Stromal cell of bone marrow (primary cell): ENCODE data around the gene COL4A3.
A peak's percentile ranks its signal among the peaks of the same experiment; 100 is the strongest.
"Not testable (repeated sequence)": the region's sequence is repeated elsewhere in the genome, so short reads cannot be mapped to it uniquely, and the experiment has no call there.

ENCODE experiments used
- DNase-seq: peaks from one replicate; pipeline ENCODE4 v3.0.0-alpha.2; 2012; ENCODE audit warnings: low read depth

COL4A3 gene

DNA sequence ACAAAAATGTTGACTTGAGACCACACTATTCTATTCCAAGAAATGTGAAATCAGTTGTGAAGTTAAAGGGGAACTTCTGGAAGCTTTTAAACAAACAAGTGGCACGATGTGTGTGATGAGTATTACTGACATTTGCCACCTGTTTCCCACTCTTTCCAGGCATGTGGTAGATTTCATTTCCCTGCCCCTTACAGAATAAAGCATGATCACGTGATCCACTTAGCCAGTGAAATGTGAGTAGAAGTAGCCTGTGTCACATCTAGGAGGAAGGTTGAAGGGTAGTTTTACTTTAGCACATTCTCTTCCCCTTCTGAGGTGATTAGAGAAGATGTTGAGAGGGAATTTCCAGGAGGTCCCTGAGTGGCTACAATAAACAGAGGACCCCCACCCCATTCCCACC is 4.3 kb upstream of the COL4A3 start:
- DNase-seq = no peak

DNA sequence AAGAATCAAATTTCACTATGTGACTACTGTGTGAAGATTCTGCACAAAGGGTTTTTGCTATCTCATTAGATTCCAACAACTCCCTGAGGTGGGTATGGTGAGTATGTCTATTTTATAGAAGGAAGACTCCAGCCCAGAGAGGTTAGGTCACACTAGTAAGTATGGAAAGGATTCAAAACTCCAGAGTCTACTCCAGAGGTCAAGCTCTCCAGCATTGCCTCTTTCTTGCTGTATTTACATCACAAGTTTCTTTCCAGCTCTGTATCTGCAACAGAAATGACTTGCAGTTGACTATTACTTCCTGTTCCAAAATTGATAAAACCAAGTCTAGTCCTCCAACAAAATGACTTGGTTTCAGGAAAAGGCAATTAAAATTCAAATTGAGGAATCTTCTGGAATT is 2.5 kb upstream of the COL4A3 start:
- no peak for DNase-seq

- no peak for DNase-seq
Observed at GRCh38 chr2:227163485-227163997, 883 bp upstream of the COL4A3 start.

GRCh38 chr2:227164763-227165291 is 403 bp downstream of the COL4A3 start:
- DNase-seq = no peak

GRCh38 chr2:227171779-227172178 is 7.4 kb downstream of the COL4A3 start:
- DNase-seq = not testable (repeated sequence)

- no peak for DNase-seq
Observed at GRCh38 chr2:227177592-227178336, 13.3 kb downstream of the COL4A3 start.

- no peak for DNase-seq
Observed at GRCh38 chr2:227179988-227180685, 15.7 kb downstream of the COL4A3 start.

DNA sequence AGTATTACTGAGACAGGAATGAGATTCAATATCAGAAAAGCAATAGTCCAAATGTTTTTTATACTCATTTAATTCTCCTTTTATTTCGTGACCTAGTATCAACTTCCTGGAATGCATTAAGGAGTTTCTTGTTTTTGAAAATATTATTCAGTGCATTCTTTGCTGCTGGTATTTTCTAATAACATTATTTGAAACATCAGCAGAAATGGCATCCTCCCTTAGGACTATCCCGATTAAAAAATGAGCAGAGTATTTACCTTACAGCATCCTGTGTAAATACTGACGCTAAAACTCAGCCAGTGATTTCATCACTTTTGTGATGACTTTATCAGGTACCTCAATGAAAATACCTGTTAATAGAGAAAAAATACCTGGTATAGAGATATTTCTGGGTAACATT is 16.3 kb downstream of the COL4A3 start:
- no peak for DNase-seq

DNA sequence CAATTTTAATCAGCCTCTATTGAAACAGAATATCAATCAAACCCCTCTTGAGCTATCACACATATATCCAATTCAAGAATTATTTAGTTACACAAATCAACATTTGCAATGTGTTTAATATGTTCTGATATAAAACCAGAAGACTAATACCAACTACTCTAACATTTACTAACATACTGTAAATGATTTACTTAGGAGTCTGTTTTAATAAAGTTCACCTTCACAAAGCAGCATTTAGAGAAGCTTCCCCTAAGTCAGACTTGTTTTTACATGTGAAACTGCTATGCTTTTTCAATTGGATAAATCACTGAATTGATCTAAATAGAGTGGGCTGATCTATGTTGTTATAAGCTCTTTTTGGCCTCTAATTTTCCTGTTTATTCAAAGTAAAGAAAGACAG is 18.3 kb downstream of the COL4A3 start:
- DNase-seq = no peak

GRCh38 chr2:227183657-227184367 is 19.4 kb downstream of the COL4A3 start:
- DNase-seq = no peak

DNA sequence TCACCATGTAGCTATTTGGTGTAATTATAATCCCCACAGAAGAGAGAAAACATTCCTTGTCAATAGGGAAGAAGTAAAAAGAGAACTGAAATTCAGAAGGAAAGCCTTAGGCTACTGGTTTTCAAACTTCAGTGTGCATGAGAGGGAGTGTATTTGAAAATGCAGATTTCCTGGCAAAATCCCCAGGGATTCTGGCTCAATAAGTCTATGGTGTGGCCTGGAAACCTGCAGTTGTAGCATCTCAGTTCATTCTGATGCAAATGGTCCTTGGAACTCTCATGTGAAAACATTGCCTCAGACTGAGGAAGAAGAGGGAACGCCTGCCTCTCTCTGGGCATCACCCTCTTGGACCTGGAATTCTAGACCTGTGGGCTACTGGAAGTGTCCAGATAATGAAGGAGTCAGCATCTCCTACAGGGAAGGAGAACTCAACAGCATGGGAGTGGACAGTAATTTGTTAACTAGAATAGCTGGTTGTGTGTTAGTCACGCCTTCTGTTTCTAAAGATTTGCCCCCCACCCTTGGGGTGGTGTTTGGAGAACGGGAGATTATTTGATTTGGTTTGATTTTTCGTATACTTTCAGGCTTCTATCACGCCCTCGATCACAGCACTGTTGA is 21.3 kb downstream of the COL4A3 start:
- DNase-seq = no peak

DNA sequence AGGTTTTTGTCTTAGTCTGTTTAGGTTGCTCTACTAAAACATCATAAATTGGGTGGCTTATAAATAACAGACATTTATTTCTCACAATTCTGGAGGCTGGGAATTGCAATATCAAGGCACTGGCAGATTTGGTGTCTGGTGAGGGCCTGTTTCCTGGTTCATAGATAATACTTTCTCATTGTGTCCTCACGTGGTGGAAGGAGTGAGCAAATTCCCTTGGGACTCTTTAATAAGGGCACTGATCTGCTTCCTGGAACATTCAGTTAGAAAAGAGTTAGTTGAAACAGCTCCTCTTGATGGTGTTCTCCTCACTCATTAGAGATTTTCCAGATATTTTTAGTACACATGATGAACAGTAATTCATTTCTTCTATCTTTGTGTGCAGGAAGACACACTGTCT is 22.3 kb downstream of the COL4A3 start:
- no peak for DNase-seq

GRCh38 chr2:227188292-227188691 is 23.9 kb downstream of the COL4A3 start:
- peak; percentile 38 for DNase-seq

DNA sequence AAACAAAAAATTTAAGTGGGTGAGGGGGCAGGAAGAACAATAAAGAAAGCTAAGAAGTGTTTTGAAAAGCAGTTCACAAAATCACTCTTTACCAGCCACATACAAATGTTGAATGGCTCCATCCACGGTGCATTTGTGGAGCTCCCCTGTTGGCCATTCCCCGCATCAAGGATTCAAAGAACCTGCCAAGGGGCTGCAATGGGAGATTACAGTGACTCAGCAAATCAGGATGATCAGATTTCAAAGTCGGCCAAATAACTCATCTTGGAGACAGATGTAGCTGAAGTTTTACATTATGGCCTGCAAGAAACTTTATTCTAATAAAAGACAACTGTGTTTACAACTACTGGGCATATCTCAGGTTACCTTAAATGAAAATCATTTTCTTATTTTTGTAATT is 26.9 kb downstream of the COL4A3 start:
- no peak for DNase-seq

DNA sequence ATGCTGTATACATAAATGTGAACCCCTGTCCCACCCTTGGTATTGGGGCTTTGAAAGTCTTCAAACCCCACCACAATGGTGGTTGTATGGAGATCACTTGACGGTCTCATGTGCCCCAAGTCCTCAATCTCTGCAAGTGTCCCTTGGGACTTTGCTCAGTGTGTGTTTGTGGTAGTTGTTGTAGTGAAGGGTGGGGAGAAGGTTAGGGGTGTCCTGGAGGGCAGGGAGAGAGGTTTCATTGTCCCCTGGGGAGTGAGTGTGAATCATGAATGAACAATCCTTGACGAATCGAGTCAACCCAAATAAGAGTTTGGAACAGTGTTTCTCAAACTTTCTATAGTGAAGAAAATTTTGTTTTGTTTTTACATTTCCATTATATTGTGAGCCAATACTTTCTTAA is 28.1 kb downstream of the COL4A3 start:
- no peak for DNase-seq

GRCh38 chr2:227194219-227194618 is 29.8 kb downstream of the COL4A3 start:
- no peak for DNase-seq

DNA sequence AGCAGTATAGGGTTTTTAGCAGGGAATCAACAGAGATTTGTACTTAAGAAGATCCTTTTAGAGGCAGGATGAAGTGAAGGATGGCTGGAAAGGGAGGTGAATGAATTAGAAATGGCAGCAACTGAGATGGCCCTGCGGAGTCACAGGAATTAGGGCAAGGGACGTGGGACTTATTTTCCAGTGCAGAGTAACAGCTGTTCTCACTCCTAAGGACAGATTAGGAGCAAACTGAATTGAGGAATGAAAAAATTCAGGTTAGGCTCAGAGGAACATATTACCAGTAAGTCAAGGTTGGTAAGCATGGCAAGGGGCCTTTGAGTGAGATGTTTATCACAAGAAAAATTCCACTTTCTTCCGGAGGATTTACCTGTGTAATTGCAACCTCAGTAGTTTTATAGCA is 34.4 kb downstream of the COL4A3 start:
- DNase-seq = no peak

DNA sequence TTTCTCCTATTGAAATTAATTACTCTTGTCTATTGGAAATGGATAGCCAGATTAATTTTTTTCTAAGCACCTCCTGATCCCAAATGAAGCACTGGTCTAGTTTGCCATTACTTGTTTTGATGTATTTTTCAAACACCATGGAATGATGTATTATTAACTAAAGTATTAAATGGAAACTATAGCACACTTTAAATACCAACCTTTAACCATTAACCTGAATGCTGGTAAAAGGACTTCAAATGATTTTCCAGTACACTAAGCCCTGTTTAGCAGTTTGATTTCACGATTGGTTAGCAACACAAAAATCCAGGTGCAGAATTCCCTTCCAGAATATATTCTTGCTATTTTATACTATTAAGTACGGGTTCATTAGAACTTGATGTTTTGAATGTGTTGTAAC is 37.3 kb downstream of the COL4A3 start:
- DNase-seq = no peak

- DNase-seq = no peak
Observed at GRCh38 chr2:227204452-227204851, 40.0 kb downstream of the COL4A3 start.

DNA sequence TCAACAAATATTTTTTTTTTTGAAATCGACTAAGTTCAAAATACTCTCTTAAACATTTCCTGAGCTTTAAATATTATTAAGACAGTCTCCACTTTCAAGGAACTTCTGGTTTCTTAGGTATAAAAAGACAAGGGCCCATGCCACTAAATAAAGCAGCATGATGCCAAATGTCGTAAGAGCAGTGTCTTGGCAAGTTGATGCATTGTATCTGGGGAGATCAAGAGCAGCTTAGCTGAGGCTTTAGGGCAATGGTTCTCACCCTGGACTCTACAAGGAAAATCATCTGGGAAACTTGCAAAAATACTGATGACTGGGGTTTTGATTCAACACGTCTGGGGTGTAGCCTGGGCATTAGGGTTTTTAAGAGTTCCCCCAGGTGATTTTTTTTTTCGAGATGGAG is 41.3 kb downstream of the COL4A3 start:
- DNase-seq = no peak

GRCh38 chr2:227206406-227206805 is 42.0 kb downstream of the COL4A3 start:
- no peak for DNase-seq

GRCh38 chr2:227207573-227207972 is 43.1 kb downstream of the COL4A3 start:
- DNase-seq = no peak
